ENCODE data around the gene GH1.
"Not testable (repeated sequence)": the region's sequence is repeated elsewhere in the genome, so short reads cannot be mapped to it uniquely, and the experiment has no call there.

Gene GH1

DNA sequence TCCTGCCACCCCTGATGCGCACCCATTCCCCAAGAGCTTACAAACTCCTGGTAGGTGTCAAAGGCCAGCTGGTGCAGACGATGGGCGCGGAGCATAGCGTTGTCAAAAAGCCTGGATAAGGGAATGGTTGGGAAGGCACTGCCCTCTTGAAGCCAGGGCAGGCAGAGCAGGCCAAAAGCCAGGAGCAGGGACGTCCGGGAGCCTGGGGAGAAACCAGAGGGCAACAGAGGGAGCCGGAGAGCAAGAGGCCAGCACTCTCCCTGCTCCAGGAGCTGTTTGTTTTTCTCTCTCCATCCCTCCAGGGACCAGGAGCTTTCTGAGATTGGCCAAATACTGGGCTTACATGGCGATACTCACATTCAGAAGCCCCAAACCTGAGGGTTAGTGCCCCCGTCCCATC is 334 bp downstream of the GH1 start:
- Histone ChIP-seq H4K20me1 (ENCODE audit: insufficient read depth) (no peaks in the 10 kb centered on the region), H3K27ac (no peak overlapping the region), H3K79me2 (ENCODE audit: insufficient read depth, low read depth) (no peaks in the 10 kb centered on the region), H3K27me3 (ENCODE audit: insufficient read depth, low read depth) (peaks cover 16% of the 10 kb centered on the region; the same call in 1 of the 2 replicates), H3K4me3 (IDR thresholded peaks at IDR 0.05; ENCODE audit: insufficient read depth, low read depth, low read length) (no peak overlapping the region), H2AFZ (ENCODE audit: low read depth) (no peak overlapping the region), H3K9ac (no peak overlapping the region), H3K4me1 (ENCODE audit: low read depth, poor library complexity, severe bottlenecking) (no peaks in the 10 kb centered on the region), H3K36me3 (ENCODE audit: insufficient read depth) (no peaks in the 10 kb centered on the region), H3K4me2 (no peak overlapping the region)
- TF ChIP-seq, protein P1, sequence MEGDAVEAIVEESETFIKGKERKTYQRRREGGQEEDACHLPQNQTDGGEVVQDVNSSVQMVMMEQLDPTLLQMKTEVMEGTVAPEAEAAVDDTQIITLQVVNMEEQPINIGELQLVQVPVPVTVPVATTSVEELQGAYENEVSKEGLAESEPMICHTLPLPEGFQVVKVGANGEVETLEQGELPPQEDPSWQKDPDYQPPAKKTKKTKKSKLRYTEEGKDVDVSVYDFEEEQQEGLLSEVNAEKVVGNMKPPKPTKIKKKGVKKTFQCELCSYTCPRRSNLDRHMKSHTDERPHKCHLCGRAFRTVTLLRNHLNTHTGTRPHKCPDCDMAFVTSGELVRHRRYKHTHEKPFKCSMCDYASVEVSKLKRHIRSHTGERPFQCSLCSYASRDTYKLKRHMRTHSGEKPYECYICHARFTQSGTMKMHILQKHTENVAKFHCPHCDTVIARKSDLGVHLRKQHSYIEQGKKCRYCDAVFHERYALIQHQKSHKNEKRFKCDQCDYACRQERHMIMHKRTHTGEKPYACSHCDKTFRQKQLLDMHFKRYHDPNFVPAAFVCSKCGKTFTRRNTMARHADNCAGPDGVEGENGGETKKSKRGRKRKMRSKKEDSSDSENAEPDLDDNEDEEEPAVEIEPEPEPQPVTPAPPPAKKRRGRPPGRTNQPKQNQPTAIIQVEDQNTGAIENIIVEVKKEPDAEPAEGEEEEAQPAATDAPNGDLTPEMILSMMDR (conservative IDR thresholded peaks at IDR 0.05; ENCODE audit: low read depth, low read length), result no peak

DNA sequence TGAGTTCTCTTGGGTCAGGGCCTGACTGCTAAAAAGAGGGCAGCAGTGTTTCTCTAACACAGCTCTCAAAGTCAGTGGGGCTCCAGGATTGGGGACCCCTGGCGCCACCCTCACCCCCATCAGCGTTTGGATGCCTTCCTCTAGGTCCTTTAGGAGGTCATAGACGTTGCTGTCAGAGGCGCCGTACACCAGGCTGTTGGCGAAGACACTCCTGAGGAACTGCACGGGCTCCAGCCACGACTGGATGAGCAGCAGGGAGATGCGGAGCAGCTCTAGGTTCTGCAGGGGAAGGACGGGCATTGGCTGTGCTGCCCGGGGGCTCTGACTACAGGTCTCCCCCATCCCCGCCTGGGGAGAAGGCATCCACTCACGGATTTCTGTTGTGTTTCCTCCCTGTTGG is 993 bp downstream of the GH1 start:
- TF ChIP-seq, protein P1 (conservative IDR thresholded peaks at IDR 0.05; ENCODE audit: low read depth, low read length), result no peak
- Histone ChIP-seq H3K27ac (no peak overlapping the region), H4K20me1 (ENCODE audit: insufficient read depth) (no peaks in the 10 kb centered on the region), H3K4me1 (ENCODE audit: low read depth, poor library complexity, severe bottlenecking) (no peaks in the 10 kb centered on the region), H2AFZ (ENCODE audit: low read depth) (no peak overlapping the region), H3K27me3 (ENCODE audit: insufficient read depth, low read depth) (peaks cover 16% of the 10 kb centered on the region; the same call in 1 of the 2 replicates), H3K9ac (no peak overlapping the region), H3K4me2 (no peak overlapping the region), H3K79me2 (ENCODE audit: insufficient read depth, low read depth) (no peaks in the 10 kb centered on the region), H3K36me3 (ENCODE audit: insufficient read depth) (no peaks in the 10 kb centered on the region), H3K4me3 (IDR thresholded peaks at IDR 0.05; ENCODE audit: insufficient read depth, low read depth, low read length) (no peak overlapping the region)

DNA sequence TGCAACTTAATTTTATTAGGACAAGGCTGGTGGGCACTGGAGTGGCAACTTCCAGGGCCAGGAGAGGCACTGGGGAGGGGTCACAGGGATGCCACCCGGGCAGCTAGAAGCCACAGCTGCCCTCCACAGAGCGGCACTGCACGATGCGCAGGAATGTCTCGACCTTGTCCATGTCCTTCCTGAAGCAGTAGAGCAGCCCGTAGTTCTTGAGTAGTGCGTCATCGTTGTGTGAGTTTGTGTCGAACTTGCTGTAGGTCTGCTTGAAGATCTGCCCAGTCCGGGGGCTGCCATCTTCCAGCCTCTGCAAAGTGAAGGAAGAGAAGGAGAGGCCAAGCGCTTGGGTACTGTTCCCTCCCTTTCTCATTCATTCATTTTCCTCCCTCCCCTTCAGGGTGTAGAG is 1.4 kb downstream of the GH1 start:
- H3K27me3 ChIP-seq (ENCODE audit: insufficient read depth, low read depth), result peaks cover 16% of the 10 kb centered on the region; the same call in 1 of the 2 replicates
- H3K9ac ChIP-seq; H3K4me3 ChIP-seq (IDR thresholded peaks at IDR 0.05; ENCODE audit: insufficient read depth, low read depth, low read length); H3K79me2 ChIP-seq (ENCODE audit: insufficient read depth, low read depth); H4K20me1 ChIP-seq (ENCODE audit: insufficient read depth); H3K4me1 ChIP-seq (ENCODE audit: low read depth, poor library complexity, severe bottlenecking); H3K36me3 ChIP-seq (ENCODE audit: insufficient read depth); H3K4me2 ChIP-seq; H3K27ac ChIP-seq; H2AFZ ChIP-seq (ENCODE audit: low read depth): not testable (repeated sequence)

DNA sequence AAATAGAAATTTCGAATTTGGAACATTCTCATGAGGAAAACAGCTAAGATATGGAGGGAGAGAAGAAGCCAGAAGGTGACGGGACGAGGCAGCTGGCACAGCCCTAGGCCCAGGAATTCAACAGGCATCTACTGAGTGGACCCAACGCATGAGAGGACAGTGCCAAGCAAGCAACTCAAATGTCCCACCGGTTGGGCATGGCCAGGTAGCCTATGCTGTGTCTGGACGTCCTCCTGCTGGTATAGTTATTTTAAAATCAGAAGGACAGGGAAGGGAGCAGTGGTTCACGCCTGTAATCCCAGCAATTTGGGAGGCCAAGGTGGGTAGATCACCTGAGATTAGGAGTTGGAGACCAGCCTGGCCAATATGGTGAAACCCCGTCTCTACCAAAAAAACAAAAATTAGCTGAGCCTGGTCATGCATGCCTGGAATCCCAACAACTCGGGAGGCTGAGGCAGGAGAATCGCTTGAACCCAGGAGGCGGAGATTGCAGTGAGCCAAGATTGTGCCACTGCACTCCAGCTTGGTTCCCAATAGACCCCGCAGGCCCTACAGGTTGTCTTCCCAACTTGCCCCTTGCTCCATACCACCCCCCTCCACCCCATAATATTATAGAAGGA is 2.0 kb downstream of the GH1 start:
- no peak overlapping the region for H3K4me2 ChIP-seq
- H3K27ac ChIP-seq, result no peak overlapping the region
- peaks cover 16% of the 10 kb centered on the region; the same call in 1 of the 2 replicates for H3K27me3 ChIP-seq (ENCODE audit: insufficient read depth, low read depth)
- no peaks in the 10 kb centered on the region for H3K4me1 ChIP-seq (ENCODE audit: low read depth, poor library complexity, severe bottlenecking)
- no peaks in the 10 kb centered on the region for H3K79me2 ChIP-seq (ENCODE audit: insufficient read depth, low read depth)
- no peak overlapping the region for H2AFZ ChIP-seq (ENCODE audit: low read depth)
- H3K9ac ChIP-seq, result no peak overlapping the region
- H3K4me3 ChIP-seq (IDR thresholded peaks at IDR 0.05; ENCODE audit: insufficient read depth, low read depth, low read length), result no peak overlapping the region
- no peaks in the 10 kb centered on the region for H4K20me1 ChIP-seq (ENCODE audit: insufficient read depth)
- H3K36me3 ChIP-seq (ENCODE audit: insufficient read depth), result no peaks in the 10 kb centered on the region
- TF ChIP-seq, protein P1 (conservative IDR thresholded peaks at IDR 0.05; ENCODE audit: low read depth, low read length), result no peak

DNA sequence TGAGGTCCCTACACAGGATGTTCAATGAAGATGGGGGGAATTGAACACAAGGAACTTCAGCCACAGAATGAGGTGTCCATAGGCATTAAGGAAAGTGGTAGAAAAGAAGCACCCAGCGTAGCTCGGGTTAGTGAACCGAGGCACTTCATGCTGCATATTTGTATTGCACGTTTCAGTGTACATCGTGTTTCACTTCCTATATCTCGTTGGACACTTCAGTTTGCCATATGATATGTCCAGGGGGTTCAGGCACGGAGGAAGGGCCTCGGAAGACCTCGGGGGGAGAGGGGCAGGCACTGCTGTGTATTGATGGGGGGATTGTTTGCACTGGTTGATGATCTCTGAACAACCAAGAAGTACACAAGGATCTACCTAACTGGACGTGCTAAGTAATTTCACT is 2.9 kb downstream of the GH1 start:
- not testable (repeated sequence) for H3K79me2 ChIP-seq (ENCODE audit: insufficient read depth, low read depth); H3K36me3 ChIP-seq (ENCODE audit: insufficient read depth); H3K4me2 ChIP-seq; H4K20me1 ChIP-seq (ENCODE audit: insufficient read depth); H3K9ac ChIP-seq; H2AFZ ChIP-seq (ENCODE audit: low read depth); H3K4me1 ChIP-seq (ENCODE audit: low read depth, poor library complexity, severe bottlenecking); H3K4me3 ChIP-seq (IDR thresholded peaks at IDR 0.05; ENCODE audit: insufficient read depth, low read depth, low read length); H3K27ac ChIP-seq
- H3K27me3 ChIP-seq (ENCODE audit: insufficient read depth, low read depth), result peaks cover 16% of the 10 kb centered on the region; the same call in 1 of the 2 replicates

Data from KMS-11 (cell line).